ENCODE data around the gene COL6A2.

COL6A2 gene

DNA sequence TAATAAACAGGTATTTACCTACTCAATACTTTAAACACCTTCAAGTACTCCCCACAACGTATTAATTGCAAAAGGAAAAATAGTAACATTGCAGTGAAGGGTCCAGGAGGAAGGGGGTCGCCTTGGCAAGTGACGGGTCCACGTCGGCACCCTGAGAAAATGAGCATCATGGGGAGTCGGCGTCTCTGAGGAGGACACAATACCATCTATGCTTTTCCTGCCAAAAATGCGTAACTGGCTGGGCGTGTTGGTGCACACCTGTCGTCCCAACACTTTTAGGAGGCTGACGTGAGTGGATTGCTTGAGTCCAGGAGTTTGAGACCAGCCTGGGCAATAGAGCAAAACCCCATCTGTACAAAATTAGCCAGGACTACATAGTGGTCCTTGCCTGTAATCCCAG lies 50.2 kb downstream of the COL6A2 start:
- DNase-seq (ENCODE audit: low read depth): no peak
- TF ChIP-seq, protein P1, sequence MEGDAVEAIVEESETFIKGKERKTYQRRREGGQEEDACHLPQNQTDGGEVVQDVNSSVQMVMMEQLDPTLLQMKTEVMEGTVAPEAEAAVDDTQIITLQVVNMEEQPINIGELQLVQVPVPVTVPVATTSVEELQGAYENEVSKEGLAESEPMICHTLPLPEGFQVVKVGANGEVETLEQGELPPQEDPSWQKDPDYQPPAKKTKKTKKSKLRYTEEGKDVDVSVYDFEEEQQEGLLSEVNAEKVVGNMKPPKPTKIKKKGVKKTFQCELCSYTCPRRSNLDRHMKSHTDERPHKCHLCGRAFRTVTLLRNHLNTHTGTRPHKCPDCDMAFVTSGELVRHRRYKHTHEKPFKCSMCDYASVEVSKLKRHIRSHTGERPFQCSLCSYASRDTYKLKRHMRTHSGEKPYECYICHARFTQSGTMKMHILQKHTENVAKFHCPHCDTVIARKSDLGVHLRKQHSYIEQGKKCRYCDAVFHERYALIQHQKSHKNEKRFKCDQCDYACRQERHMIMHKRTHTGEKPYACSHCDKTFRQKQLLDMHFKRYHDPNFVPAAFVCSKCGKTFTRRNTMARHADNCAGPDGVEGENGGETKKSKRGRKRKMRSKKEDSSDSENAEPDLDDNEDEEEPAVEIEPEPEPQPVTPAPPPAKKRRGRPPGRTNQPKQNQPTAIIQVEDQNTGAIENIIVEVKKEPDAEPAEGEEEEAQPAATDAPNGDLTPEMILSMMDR (IDR thresholded peaks at IDR 0.05; ENCODE audit: low read depth, low read length, missing control alignments): no peak
- H3K4me3 ChIP-seq (ENCODE audit: low read depth, low read length): no peak overlapping the region

DNA sequence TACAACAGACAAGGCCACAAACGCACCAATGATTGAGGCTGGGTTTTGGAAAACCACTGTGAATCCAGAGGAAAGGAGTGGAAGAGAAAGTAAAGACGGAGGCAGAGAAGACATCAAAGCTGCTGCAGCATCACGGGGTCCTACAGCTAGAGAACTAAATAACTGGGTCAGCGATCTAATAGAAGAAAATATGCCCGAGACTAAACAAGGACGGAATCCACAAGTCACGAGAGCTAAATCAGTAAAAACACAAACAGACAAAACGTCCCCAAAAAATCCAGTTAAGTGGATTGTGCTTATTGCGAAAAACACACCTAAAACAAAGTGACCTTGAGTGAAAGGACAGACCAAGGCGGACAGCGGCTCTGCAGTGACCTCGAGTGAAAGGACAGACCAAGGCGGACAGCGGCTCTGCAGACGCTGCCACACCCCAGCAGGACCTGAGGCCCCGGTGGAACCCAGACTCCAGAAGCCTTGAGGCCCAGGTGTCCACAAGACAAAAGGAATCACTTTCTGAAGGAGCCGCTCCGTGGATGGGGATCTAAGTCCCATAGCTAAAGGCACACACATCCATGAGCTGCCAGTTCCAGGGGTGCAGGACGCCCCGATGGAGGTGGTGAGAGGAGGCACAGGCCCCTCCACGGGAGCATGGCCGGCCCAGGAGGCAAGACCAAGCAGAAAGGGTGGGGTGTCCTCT lies 51.4 kb downstream of the COL6A2 start:
- H3K4me3 ChIP-seq (ENCODE audit: low read depth, low read length): no peak overlapping the region
- DNase-seq (ENCODE audit: low read depth): no peak
- TF ChIP-seq, protein P1 (IDR thresholded peaks at IDR 0.05; ENCODE audit: low read depth, low read length, missing control alignments): no peak

DNA sequence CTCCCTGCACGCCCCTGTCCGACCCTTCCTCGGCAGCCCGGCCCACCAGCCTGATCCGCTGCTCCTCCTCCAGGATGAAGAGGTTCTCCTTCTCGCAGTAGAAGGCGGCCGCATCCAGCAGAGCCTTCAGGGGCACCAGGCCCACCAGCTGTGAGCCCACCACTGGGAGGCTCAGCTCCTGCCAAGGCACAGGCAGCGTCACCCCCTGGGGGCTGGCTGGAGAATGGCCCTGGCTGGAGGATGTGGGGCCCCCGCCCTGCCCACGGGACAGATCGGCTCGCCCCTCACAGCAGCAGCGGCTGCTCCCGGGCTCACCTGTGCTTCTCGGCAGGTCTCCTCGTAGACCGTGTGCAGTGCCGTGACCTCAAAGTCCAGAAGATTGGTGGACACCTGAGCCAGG lies 52.2 kb downstream of the COL6A2 start:
- no peak for DNase-seq (ENCODE audit: low read depth)
- TF ChIP-seq, protein P1 (IDR thresholded peaks at IDR 0.05; ENCODE audit: low read depth, low read length, missing control alignments): no peak
- no peak overlapping the region for H3K4me3 ChIP-seq (ENCODE audit: low read depth, low read length)

DNA sequence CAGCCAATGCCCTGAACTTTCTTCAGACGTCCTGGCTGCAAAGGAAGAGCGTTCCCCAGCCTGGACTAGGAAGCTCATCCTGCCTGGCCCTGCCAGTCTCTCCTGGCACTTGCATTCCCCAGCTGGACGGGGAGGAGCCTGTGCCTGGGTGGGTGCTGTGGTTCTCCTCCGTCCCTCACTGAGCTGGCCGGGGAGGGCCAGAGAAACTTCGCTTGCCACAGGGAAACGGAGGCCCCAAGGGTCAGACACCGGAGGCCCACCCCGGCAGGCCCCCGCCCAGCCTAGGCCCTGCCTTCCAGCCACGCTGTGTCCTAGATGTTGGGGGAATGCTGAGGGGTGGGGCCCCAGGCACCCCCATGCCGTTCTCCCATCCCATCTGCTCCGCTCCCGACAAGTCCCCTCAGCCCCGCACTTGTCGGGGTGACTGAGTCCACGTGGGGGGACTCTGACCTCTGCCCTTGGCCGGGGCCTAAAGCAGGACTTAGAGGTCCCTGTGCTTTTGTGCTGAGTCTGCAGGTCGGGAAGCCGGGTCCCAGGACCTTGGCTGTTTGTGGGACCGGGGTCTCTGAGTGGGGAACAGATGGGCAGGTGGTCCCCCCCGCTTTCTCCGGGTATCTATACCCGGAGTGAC lies 52.7 kb downstream of the COL6A2 start:
- TF ChIP-seq, protein P1 (IDR thresholded peaks at IDR 0.05; ENCODE audit: low read depth, low read length, missing control alignments): no peak
- no peak overlapping the region for H3K4me3 ChIP-seq (ENCODE audit: low read depth, low read length)
- DNase-seq (ENCODE audit: low read depth): no peak

DNA sequence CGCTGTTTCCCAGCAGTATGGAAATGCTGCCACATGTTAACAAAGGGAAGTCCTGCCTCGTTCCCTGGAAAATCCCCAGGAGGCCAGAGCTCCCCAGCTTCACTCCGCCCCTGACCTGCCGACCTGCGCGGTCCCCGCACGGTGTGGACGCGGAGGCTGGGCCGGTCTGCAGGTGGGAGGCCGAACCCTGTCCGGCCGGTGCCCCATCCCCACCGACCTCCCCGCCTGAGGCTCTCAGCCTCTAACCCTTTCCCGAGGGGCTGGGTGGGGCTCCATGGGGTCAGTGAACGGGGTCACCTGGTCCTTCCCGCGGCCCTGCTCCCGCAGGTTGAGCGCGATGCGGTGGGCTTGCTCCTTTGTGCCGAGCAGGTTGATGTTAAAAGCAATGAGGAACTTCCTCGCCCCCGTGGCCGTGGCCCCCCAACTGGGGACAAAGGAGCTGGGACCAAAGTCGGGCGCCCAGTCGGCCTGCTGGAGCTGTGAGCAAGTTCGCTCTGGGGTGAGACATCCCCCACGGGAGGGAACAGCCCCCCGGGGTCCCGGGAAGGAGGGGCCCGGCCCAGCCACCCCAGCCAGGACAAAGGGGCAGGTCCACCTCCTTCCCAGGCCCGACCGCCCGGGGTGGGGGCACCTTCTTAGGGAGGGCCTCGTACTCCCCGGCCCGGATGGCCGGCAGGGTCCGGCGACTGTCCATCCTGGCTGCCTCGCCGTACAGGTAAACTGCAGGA lies 53.5 kb downstream of the COL6A2 start:
- H3K4me3 ChIP-seq (ENCODE audit: low read depth, low read length): no peak overlapping the region
- DNase-seq (ENCODE audit: low read depth): no peak
- TF ChIP-seq, protein P1 (IDR thresholded peaks at IDR 0.05; ENCODE audit: low read depth, low read length, missing control alignments): no peak

DNA sequence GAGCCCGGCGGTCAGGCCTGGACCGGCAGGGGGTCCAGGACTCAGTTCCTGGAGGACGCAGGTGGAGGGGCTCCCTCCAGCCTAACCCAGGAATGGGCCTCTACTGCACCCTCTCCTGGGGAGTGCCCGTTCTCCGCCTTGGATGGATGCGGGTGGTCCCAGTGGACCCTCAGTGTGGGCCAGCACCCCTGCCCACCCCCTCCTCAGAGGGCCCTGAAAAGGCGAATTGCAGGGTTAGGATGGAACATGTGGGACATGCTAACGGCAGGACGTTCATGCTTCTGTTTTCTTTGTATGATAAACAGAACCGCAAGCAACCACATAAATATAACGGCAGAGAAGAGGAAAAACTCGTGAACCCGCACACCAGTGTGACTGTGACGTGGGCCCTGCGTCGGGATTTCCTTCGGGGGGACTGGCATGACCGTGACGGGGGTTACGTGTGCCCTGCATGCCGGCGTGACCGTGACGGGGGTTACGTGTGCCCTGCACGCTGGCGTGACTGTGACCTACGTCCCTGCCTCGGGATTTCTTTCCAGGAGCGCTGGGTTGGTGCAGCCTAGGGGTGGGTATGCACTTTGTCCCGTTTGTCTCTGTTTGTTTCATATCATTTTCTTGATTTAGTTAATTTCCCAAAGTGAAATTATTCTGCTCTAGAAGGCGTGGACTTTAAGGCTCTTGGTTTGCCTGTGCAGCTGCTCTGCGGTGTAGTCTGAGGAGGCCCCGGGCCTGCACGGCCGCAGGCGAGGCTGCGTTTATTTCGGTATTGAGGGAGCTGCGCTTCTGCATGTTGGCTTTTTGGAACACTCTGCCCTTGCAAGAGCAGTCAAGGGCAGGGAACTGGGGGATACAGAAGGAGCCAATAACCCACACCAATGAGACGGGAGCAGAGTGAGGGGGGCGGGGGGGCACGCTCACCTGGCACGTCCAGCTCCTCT lies 54.3 kb downstream of the COL6A2 start:
- TF ChIP-seq, protein P1 (IDR thresholded peaks at IDR 0.05; ENCODE audit: low read depth, low read length, missing control alignments): no peak
- DNase-seq (ENCODE audit: low read depth): no peak
- no peak overlapping the region for H3K4me3 ChIP-seq (ENCODE audit: low read depth, low read length)

Data from GM12864 (cell line).